Superior temporal gyrus (tissue), 1 donor: ENCODE results near the gene DCUN1D2.
"Not testable (repeated sequence)": the region's sequence is repeated elsewhere in the genome, so short reads cannot be mapped to it uniquely, and the experiment has no call there.

Experiments
- DNase-seq: peaks from one replicate; pipeline ENCODE4 v3.0.0-alpha.2; 2016; ENCODE audit errors: extremely low spot score

The DCUN1D2 gene

DNA sequence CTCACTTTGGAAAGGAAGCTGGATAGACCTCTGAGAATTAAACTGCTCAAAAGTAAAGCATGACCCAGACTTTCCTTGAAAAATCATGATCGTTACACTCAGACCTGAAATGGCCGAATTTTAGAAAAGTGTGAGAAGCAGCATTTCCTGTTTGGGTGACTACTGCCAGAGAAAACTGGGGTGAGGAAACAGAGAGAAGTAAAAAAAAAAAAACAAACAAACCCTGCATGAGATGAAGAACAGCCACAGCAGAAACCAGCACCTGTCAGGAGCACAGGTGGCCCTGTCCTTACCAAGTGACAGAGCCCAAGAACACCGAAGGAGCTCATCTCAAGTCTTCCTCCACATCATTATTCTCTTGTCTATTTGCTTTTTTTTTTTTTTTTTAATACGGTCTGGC lies 25.2 kb downstream of the DCUN1D2 start:
- no peak for DNase-seq

GRCh38 chr13:113464476-113464875 lies 26.0 kb downstream of the DCUN1D2 start:
- DNase-seq = no peak

- no peak for DNase-seq
Observed at GRCh38 chr13:113461022-113461751, 29.3 kb downstream of the DCUN1D2 start.

GRCh38 chr13:113460599-113460998 lies 29.9 kb downstream of the DCUN1D2 start:
- DNase-seq = no peak

GRCh38 chr13:113460064-113460555 lies 30.4 kb downstream of the DCUN1D2 start:
- DNase-seq = no peak

- no peak for DNase-seq
Observed at GRCh38 chr13:113458253-113459065, 32.1 kb downstream of the DCUN1D2 start.

DNA sequence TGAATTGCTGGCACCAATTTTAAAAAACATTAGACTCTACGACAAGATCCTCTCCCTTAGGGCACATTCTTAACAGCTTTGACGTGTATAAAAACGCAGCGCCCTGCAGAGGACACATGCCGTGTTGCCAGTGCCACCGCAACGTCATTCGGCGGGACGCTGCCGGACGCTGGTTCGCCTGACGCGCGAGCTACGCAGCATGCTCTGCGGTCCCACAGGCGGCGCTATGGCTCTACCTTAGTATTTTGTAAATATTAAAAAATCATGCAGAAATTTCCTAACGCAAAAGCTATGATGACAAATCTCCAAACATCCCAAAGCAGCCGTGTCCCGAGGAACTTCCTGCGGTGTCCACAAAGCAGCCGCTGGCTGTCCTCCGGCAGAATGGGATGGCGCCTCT lies 33.0 kb downstream of the DCUN1D2 start:
- no peak for DNase-seq

- no peak for DNase-seq
Observed at GRCh38 chr13:113456116-113456702, 34.3 kb downstream of the DCUN1D2 start.

DNA sequence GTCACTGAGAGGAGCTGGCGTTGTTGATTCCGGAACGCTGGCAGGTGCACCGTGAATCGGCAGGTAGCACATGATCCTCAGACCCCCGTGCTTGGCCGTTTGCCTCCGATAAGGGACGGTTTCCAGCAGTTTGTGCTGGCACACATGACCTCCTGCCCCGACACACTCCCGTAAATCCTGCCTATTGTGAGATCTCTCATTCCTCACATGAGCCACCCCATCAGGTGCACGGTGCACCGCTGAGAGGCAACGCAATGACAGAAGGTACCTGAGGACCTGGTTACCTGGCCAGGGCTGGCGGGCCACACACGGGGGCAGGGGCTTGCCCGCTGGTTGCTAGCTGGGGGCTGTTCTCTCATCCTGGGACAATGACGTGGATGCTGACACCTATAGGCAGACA lies 35.1 kb downstream of the DCUN1D2 start:
- DNase-seq = no peak

- DNase-seq = no peak
Observed at GRCh38 chr13:113454936-113455335, 35.6 kb downstream of the DCUN1D2 start.

DNA sequence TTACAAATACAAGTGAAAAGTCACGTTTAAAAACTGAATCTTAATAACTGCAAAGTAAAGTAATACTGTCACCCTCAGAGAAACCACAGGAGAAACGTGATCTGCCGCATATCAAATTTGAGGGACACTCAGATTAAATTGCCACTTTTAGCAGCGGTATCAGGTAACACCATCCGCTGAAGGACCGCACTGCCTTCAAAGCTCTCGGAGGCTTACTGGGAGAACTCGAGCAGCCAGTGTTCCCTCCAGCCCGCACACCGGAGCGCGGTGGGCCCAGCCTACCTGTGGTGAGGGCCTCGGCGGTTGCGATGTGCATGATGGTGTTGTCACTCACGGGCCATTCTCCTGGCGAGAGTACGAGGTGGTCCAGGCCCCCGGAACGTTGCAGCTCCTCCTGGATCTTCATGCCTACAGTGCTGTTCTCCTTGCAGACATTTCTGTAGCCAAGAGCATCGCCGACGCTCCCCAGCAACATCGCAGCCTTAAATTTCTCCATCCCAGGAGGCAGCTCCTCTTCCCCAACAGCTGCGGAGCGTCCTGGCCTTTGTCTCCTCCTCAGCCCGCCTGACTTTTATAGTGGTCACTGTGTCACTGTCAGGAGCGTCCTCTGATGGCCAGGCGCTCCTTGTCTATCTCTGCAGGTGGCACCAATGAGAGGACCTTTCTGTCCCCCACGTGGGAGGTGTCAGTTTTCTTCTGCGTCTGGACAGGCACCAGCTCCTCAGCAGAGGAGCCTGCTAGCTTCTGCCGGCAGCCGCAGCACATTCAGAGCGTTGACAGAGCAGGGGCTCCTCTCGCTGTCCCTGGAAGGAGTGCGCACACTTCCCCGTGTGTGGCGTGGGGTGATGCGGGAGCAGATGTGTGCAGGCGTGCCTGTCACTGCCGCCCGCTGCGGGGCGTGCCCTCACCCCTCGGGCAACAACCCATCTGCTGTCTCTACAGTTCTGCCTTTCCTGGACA lies 37.3 kb downstream of the DCUN1D2 start, which contains the start of gene ADPRHL1:
TSS of gene ADPRHL1 (minus strand) at position 547 of the 960 bp plus-strand sequence. CDS start at position 496, 51 bp downstream.
- DNase-seq = no peak

- no peak for DNase-seq
Observed at GRCh38 chr13:113452466-113452865, 38.0 kb downstream of the DCUN1D2 start.

DNA sequence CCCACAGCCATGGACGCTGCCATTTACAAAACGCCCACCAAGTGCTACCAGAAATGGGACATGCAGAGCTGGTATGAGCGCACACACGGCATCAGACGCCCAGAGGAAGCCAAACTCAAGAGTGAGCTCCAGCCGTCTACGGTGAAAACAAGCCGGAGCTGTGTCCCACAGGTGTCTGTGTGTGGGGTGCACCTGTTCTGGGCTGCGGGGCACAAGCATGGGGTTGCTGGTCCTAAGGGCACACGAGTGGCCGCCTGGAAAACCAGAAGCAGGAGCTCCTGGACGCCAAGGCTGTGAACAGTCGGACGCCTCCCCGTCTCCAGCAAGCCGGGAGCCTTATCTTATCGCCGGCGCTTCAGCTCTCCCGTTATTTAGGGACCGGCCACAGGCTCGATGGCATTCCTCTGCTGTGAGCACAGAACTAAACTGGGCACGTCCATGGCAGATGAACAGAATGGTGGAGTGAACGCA lies 38.5 kb downstream of the DCUN1D2 start:
- no peak for DNase-seq

GRCh38 chr13:113450861-113451620 lies 39.5 kb downstream of the DCUN1D2 start:
- DNase-seq = peak; percentile 60

DNA sequence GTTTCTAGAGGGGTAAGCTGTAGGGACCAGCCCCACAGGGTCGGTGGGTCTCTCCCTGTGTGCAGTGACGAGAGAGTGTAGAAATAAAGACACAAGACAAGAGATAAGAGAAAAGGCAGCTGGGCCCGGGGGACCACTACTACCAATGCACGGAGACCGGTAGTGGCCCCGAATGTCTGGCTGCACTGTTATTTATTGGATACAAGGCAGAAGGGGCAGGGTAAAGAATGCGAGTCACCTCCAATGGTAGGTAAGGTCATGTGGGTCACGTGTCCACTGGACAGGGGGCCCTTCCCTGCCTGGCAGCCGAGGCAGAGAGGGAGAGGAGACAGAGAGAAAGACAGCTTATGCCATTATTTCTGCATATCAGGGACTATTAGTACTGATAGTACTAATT lies 40.2 kb downstream of the DCUN1D2 start:
- DNase-seq = not testable (repeated sequence)

GRCh38 chr13:113449693-113450347 lies 40.7 kb downstream of the DCUN1D2 start:
- no peak for DNase-seq

DNA sequence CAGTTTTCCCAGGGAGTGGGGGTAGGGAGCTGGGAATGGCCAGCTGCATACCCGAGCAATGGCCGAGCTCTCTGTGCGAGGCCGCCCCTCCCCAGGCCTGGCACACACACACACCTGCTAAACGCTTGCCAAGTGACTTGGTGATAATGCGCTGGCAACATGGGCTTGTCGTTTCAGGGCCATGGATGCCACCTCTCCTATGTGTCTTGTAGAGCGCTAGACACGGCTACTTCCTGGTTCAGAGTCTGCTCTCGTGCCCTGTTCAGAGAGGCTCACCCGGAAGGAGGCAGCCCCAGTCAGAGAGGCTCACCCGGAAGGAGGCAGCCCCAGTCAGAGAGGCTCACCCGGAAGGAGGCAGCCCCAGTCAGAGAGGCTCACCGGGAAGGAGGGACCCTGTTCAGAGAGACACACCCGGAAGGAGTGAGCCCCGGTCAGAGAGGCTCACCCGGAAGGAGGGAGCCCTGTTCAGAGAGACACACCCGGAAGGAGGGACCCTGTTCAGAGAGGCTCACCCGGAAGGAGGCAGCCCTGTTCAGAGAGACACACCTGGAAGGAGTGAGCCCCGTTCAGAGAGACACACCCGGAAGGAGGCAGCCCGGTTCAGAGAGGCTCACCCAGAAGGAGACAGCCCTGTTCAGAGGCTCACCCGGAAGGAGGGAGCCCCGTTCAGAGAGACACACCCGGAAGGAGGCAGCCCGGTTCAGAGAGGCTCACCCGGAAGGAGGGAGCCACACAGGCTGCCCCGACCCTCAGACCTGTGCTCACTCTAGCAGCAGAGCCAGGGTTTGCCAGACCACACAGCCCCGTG lies 41.4 kb downstream of the DCUN1D2 start:
- DNase-seq = no peak

DNA sequence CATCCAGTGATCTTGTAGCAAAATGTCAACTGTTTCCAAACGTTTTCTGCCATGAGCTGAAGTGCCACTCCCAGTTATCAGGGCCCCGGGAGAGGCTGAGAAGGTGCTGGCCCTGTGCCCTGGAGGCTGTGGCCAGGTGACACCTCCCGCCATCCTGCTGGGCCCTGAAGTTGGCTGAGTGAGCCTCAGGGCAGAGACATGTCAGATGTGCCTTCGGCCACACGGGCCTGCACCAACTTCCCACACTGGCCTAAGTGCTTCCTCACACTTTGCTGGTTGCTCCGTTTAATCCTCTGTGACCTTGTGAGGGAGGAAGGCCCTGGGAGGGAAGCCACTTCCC lies 42.0 kb downstream of the DCUN1D2 start:
- no peak for DNase-seq

GRCh38 chr13:113447596-113447995 lies 42.9 kb downstream of the DCUN1D2 start:
- no peak for DNase-seq
